Naive thymus-derived CD8-positive, alpha-beta T cell (primary cell): ENCODE results near the gene EDEM1. TPM values are rescaled to one million over a fixed set of nuclear protein-coding genes. Genes with fewer than 3 reads are reported as not detected.
"Not testable (repeated sequence)": the region's sequence is repeated elsewhere in the genome, so short reads cannot be mapped to it uniquely, and the experiment has no call there.

Experiments
- ATAC-seq, 2 donors: fragments of 150-1000 bp; cut with Tn5 transposase in 1 of 2; sonication (Bioruptor Pico), chemical (Tn5 transposase) in 1 of 2; 1 replicate in 1 of 2; 2 replicates in 1 of 2; pipeline ENCODE4 v1.10.0; 2021; ENCODE audit warnings: mild to moderate bottlenecking in 2 of 2, moderate library complexity in 2 of 2
- POLR2A ChIA-PET: fragments of 350-600 bp; sonication (Branson Sonifier 250); formaldehyde crosslinking; loops from one replicate; lab custom pipeline; 2021; ENCODE audit warnings: antibody characterized with exemption; lab: Charles Lee
- DNase-seq, 10 donors: peaks; one replicate each; pipeline versions ENCODE4 v3.0.0 to v3.0.0-alpha.2; 2020 to 2022
- H3K27ac Mint-ChIP-seq, 10 donors: one replicate each; pipeline ENCODE4 v1.8.0; 2020 to 2022; ENCODE audit warnings: mild to moderate bottlenecking in 10 of 10, mixed read lengths in 10 of 10, moderate library complexity in 4 of 10, inconsistent platforms in 1 of 10
- H3K27me3 Mint-ChIP-seq, 5 donors: one replicate each; pipeline ENCODE4 v1.8.0; 2021 to 2022; ENCODE audit warnings: mixed read lengths in 5 of 5
- H3K36me3 Mint-ChIP-seq, 3 donors: one replicate each; pipeline ENCODE4 v1.8.0; 2020 to 2022; ENCODE audit warnings: mixed read lengths in 3 of 3, mild to moderate bottlenecking in 2 of 3, inconsistent platforms in 1 of 3
- H3K4me1 Mint-ChIP-seq, 4 donors: one replicate each; pipeline ENCODE4 v1.8.0; 2021 to 2022; ENCODE audit warnings: mixed read lengths in 4 of 4
- H3K4me3 Mint-ChIP-seq, 10 donors: one replicate each; pipeline ENCODE4 v1.8.0; 2020 to 2022; ENCODE audit warnings: mild to moderate bottlenecking in 10 of 10, mixed read lengths in 10 of 10, moderate library complexity in 6 of 10, inconsistent platforms in 1 of 10
- H3K9me3 Mint-ChIP-seq, 9 donors: one replicate each; pipeline ENCODE4 v1.8.0; 2020 to 2022; ENCODE audit warnings: mixed read lengths in 9 of 9, mild to moderate bottlenecking in 3 of 9, inconsistent platforms in 1 of 9, moderate library complexity in 1 of 9
- polyA plus RNA-seq, 3 donors: library from polyadenylated mRNA; unstranded; fragments of 300-500 nt; fragmentation: Illumina TruSeq; gene quantifications; one replicate each; pipeline ENCODE4 v1.2.3, GENCODE V29; 2021
- total RNA-seq, 8 experiments: library from RNA in 2 of 8; stranded (reverse) in 2 of 8; gene quantifications; one replicate each; pipeline ENCODE4 v1.2.3 and lab custom pipeline; 2021 to 2026

Gene EDEM1
- 100 to 1,000 TPM; 108 to 109 TPM for total RNA-seq
- 10 to 100 TPM; 25.5 to 31.0 (median 26.0) TPM for polyA plus RNA-seq
- 153 to 361 (median 250) reads per million in 6 experiments for total RNA-seq (lab: John Stamatoyannopoulos, UW)

DNA sequence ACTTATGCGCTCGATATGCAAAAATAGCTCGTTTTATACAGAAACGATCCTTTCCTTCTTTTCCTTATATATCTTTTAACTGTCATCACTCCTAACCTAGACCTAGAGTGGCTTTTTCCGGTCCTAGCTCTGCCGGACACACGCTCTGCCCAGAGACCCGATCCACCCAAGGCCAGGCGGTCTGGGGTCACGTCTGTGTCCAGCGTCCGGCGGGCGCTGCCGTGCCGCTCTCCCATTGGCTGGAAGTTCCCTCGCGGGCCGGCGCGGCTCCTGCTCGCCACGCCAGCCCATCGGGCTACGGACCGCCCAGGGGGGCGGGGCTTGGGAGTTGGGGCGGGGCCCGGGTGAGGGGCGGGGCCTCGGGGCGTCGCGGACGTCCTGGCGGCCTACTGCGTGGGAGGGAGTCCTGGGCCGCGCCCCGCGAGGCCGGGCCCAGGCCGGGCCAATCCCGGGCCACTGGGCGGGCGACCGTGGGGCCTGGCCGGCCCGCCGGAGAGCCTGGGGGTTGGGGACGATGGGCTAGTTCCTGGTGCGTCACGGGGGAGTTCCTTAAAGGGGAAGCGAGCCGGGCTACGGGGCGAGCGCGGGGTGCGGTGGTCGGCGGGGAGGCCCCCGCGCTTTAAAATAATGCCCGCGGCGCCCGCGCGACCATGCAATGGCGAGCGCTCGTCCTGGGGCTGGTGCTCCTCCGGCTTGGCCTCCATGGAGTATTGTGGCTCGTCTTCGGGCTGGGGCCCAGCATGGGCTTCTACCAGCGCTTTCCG is at the start of gene EDEM1:
Gene EDEM1, plus strand, starts transcription at position 552 of the 764 bp plus-strand sequence. Its CDS starts 99 bp downstream, at position 651.
- DNase-seq: peak; percentile 85 to 95 (median 90)
- H3K27me3 Mint-ChIP-seq: no peaks in the 10 kb centered on the region
- H3K9me3 Mint-ChIP-seq: no peaks in the 10 kb centered on the region
- no peaks in the 10 kb centered on the region for H3K36me3 Mint-ChIP-seq
- peak within 1 kb of the TSS; percentile 95 to 100 (median 99) for H3K27ac Mint-ChIP-seq
- peaks cover 26 to 58% (median 45%) of the 10 kb centered on the region in 4 donors for H3K4me1 Mint-ChIP-seq
- POLR2A ChIA-PET: interaction anchor here (0.6 to 5.1 kb wide), 10 partner anchors 9 to 694 kb away, joined by 3 to 116 read pairs (median 4); partner anchors contain the start of gene ITPR1
- ATAC-seq: peak; percentile 85
- peak within 1 kb of the TSS; percentile 91 to 100 (median 98) for H3K4me3 Mint-ChIP-seq

DNA sequence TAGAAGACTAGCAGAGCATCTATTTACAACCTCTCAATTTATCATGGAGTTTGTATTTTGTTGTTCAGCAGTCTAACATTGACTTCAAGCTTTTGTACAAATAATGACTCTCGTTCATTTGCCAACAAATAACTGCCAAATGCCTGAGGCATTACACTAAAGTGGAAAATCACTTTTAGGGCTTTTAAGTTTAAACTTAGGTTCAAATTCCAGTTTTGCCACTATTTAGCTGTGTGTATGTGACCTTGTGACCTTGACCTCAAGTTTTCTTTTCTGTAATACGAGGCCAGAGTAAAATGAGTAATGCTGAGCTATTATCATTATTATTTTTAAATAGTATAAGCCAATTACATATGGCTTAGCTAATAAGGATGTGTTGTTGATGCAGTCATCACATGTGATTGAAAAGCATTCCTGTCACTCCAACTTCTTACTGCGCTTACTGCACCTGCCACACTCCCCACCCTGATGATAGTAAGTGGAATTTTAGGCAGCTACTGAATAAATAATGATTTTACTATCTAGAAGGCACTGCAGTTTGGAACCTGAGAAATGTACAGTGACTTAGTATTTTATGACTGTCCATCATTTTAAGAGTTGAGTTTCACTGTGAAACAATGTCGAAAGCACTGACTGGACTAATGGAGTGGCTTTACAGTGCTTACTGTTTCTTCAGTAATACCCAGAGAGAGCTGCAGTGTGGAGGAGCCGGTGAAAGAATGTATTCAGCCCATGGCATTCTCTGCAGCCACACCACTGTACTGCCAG is 49.1 kb upstream of the EDEM1 start:
- peaks cover 0 to 16% (median 7%) of the 10 kb centered on the region in 3 donors for H3K36me3 Mint-ChIP-seq
- POLR2A ChIA-PET: interaction anchor here (0.7 kb wide), 1 partner anchor 617 kb away, joined by 3 read pairs; no protein-coding TSS in a partner anchor
- no peaks in the 10 kb centered on the region for H3K27me3 Mint-ChIP-seq
- H3K4me3 Mint-ChIP-seq: peak overlapping the region in 1 of 10 donors; percentile 43
- DNase-seq: no peak
- peaks cover 31 to 82% (median 76%) of the 10 kb centered on the region in 4 donors for H3K4me1 Mint-ChIP-seq
- peaks cover 0 to 2% (median 0%) of the 10 kb centered on the region in 9 donors for H3K9me3 Mint-ChIP-seq
- ATAC-seq: no peak
- peak overlapping the region in 8 of 10 donors; percentile 11 to 86 (median 58) for H3K27ac Mint-ChIP-seq

DNA sequence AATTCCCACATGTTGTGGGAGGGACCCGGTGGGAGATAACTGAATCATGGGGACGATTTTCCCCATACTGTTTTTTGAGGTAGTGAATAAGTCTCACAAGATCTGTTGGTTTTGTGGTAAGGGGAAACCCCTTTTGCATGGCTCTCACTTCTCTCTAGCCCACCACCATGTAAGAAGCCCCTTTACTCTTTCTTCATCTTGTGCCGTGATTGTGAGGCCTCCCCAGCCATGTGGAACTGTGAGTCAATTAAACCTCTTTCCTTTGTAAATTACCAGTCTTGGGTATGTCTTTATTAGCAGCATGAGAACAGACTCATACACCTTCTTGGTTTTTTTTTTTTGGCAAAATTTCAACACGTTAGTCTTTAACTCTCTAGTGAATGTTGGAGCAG is 47.3 kb upstream of the EDEM1 start:
- Mint-ChIP-seq H3K27ac (peak overlapping the region in 7 of 10 donors; percentile 10 to 74 (median 63)), H3K4me3 (peak overlapping the region in 7 of 10 donors; percentile 4 to 40 (median 15)), H3K36me3 (peaks cover 2 to 16% (median 14%) of the 10 kb centered on the region in 3 donors), H3K27me3 (no peaks in the 10 kb centered on the region), H3K9me3 (peaks cover 0 to 18% (median 2%) of the 10 kb centered on the region in 9 donors), H3K4me1 (peaks cover 35 to 85% (median 81%) of the 10 kb centered on the region in 4 donors)
- POLR2A ChIA-PET: interaction anchor here (0.6 kb wide), 1 partner anchor 57 kb away, joined by 3 read pairs; no protein-coding TSS in a partner anchor
- no peak for DNase-seq
- ATAC-seq: no peak

DNA sequence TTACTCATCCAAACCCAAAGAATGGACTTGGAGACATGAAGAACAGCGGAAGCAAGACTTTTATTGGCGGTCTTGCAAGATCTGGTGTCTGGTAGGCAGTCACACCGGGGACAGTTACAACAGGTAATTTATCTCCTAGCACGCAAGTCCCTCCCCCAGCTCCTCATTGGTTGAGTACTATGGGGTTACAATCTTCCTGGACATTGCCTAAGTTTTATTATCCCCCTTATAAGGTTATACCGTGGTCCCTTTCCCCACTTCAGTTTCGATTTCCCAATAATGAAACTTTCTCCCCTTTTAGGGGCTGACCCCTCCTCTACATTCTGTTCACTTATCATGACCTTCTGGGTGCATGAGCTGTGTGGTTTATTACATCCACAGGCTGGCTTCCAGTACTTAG is 46.7 kb upstream of the EDEM1 start:
- Mint-ChIP-seq H3K9me3 (peaks cover 0 to 24% (median 6%) of the 10 kb centered on the region in 9 donors), H3K4me3 (peak overlapping the region in 3 of 10 donors; percentile 7 to 25 (median 15)), H3K27me3 (no peaks in the 10 kb centered on the region), H3K27ac (peak overlapping the region in 3 of 10 donors; percentile 29 to 74 (median 32)), H3K36me3 (peaks cover 8 to 20% (median 20%) of the 10 kb centered on the region in 3 donors), H3K4me1 (peaks cover 38 to 91% (median 84%) of the 10 kb centered on the region in 4 donors)
- POLR2A ChIA-PET: no interaction called here
- DNase-seq: no peak
- ATAC-seq: no peak

DNA sequence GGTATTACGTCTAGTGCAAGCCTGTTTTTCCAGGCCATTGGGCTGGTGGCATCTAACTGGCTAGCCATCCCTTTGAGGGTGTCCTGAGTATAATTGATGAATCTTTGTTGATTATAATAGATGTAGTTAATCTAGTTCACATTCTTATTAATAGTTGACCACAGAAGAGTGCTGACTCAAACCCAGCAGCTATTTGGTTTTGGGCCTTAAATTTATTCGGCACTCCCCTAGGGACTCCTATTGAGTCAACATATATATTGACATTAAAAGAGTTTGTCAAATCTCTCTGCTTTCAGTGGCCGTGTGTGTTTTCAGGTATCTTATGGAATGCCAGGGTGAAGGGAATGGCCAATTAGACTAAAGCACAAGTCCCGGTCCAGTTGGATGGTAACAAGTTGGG is 45.7 kb upstream of the EDEM1 start:
- DNase-seq (no peak), ATAC-seq (no peak)
- POLR2A ChIA-PET: no interaction called here
- Mint-ChIP-seq H3K36me3 (peaks cover 14 to 30% (median 26%) of the 10 kb centered on the region in 3 donors), H3K4me1 (peaks cover 34 to 86% (median 78%) of the 10 kb centered on the region in 4 donors), H3K9me3 (peaks cover 0 to 32% (median 15%) of the 10 kb centered on the region in 9 donors), H3K4me3 (no peak overlapping the region), H3K27me3 (no peaks in the 10 kb centered on the region), H3K27ac (peak overlapping the region in 2 of 10 donors; percentile 29 to 52)

- peaks cover 0 to 42% (median 27%) of the 10 kb centered on the region in 9 donors for H3K9me3 Mint-ChIP-seq
- DNase-seq (no peak), ATAC-seq (no peak)
- no peak overlapping the region for H3K27ac Mint-ChIP-seq
- H3K4me3 Mint-ChIP-seq: no peak overlapping the region
- no peaks in the 10 kb centered on the region for H3K27me3 Mint-ChIP-seq
- POLR2A ChIA-PET: no interaction called here
- H3K36me3 Mint-ChIP-seq: peaks cover 27 to 43% (median 39%) of the 10 kb centered on the region in 3 donors
- H3K4me1 Mint-ChIP-seq: peaks cover 38 to 86% (median 81%) of the 10 kb centered on the region in 4 donors
Measured at GRCh38 chr3:5143464-5143863, 44.0 kb upstream of the EDEM1 start.

DNA sequence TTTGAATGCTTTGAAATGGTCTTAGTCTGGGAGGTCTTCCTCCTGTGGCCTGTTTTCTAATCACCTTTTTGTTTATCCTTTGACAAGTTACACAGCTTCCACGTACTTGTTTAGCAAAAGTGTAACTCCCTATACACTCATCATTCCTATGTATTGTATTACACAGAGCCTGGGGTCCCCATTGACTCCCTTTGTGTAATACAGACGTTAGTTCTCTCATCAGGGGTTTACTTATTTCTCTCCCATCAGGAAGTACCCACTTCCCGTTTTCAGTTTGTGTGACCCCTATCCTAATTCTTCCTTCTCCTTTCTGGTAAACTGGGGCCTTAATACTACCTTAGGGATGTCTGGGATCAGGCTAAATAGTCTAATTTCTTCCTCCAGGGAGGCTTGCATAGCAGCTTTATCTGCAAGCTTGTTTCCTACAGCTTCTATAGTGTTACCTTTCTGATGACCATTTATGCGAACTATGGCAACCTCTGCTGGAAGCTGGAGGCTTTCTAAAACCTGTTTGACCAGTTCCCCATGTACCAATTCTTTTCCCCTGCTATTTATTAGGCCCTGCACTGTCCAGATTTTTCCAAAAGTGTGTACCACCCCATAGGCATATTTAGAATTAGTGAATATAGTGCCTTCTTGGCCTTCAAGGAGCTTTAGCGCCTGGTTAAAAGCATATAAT is 43.1 kb upstream of the EDEM1 start:
- H3K4me3 Mint-ChIP-seq: no peak overlapping the region
- peaks cover 0 to 42% (median 27%) of the 10 kb centered on the region in 9 donors for H3K9me3 Mint-ChIP-seq
- H3K27me3 Mint-ChIP-seq: no peaks in the 10 kb centered on the region
- H3K4me1 Mint-ChIP-seq: peaks cover 38 to 86% (median 82%) of the 10 kb centered on the region in 4 donors
- H3K27ac Mint-ChIP-seq: peak overlapping the region in 1 of 10 donors; percentile 11
- POLR2A ChIA-PET: no interaction called here
- ATAC-seq (no peak), DNase-seq (no peak)
- H3K36me3 Mint-ChIP-seq: peaks cover 27 to 48% (median 39%) of the 10 kb centered on the region in 3 donors

- no peak overlapping the region for H3K4me3 Mint-ChIP-seq
- peaks cover 27 to 48% (median 38%) of the 10 kb centered on the region in 3 donors for H3K36me3 Mint-ChIP-seq
- ATAC-seq (no peak), DNase-seq (no peak)
- no peaks in the 10 kb centered on the region for H3K27me3 Mint-ChIP-seq
- H3K9me3 Mint-ChIP-seq: peaks cover 0 to 42% (median 27%) of the 10 kb centered on the region in 9 donors
- H3K4me1 Mint-ChIP-seq: peaks cover 39 to 86% (median 81%) of the 10 kb centered on the region in 4 donors
- POLR2A ChIA-PET: no interaction called here
- peak overlapping the region in 1 of 10 donors; percentile 18 for H3K27ac Mint-ChIP-seq
Measured at GRCh38 chr3:5145120-5145519, 42.4 kb upstream of the EDEM1 start.

DNA sequence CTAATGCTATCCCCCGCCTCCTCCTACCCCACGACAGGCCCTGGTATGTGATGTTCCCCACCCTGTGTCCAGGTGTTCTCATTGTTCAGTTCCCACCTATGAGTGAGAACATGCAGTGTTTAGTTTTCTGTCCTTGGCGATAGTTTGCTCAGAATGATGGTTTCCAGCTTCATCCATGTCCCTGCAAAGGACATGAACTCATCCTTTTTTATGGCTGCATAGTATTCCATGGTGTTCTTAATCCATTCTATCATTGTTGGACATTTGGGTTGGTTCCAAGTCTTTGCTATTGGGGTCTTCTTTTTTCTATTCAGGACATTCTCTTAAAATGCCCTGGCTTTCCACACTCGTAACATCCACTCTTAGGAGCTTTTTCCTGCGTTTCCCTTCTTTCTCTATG is 40.4 kb upstream of the EDEM1 start:
- ATAC-seq, H3K27me3 Mint-ChIP-seq, DNase-seq, POLR2A ChIA-PET: not testable (repeated sequence)
- peaks cover 27 to 51% (median 32%) of the 10 kb centered on the region in 3 donors for H3K36me3 Mint-ChIP-seq
- H3K4me3 Mint-ChIP-seq: peak overlapping the region in 1 of 10 donors; percentile 40
- peaks cover 31 to 78% (median 69%) of the 10 kb centered on the region in 4 donors for H3K4me1 Mint-ChIP-seq
- H3K27ac Mint-ChIP-seq: peak overlapping the region in 2 of 10 donors; percentile 74 to 77
- H3K9me3 Mint-ChIP-seq: peaks cover 0 to 42% (median 27%) of the 10 kb centered on the region in 9 donors

- H3K27ac Mint-ChIP-seq: peak overlapping the region in 3 of 10 donors; percentile 26 to 55 (median 37)
- peaks cover 35 to 77% (median 68%) of the 10 kb centered on the region in 4 donors for H3K4me1 Mint-ChIP-seq
- peak overlapping the region in 1 of 10 donors; percentile 9 for H3K4me3 Mint-ChIP-seq
- DNase-seq: no peak
- H3K36me3 Mint-ChIP-seq: peaks cover 33 to 56% (median 47%) of the 10 kb centered on the region in 3 donors
- POLR2A ChIA-PET: no interaction called here
- no peaks in the 10 kb centered on the region for H3K27me3 Mint-ChIP-seq
- no peak for ATAC-seq
- peaks cover 0 to 32% (median 22%) of the 10 kb centered on the region in 9 donors for H3K9me3 Mint-ChIP-seq
Measured at GRCh38 chr3:5149306-5149880, 38.1 kb upstream of the EDEM1 start.

GRCh38 chr3:5151586-5151985 is 35.9 kb upstream of the EDEM1 start:
- Mint-ChIP-seq H3K36me3 (peaks cover 20 to 40% (median 38%) of the 10 kb centered on the region in 3 donors), H3K9me3 (peaks cover 0 to 15% (median 12%) of the 10 kb centered on the region in 9 donors), H3K4me1 (peaks cover 33 to 81% (median 77%) of the 10 kb centered on the region in 4 donors), H3K27me3 (no peaks in the 10 kb centered on the region), H3K27ac (peak overlapping the region in 2 of 10 donors; percentile 29 to 35), H3K4me3 (no peak overlapping the region)
- ATAC-seq (no peak), DNase-seq (no peak)
- POLR2A ChIA-PET: no interaction called here
